Endothelial cell of umbilical vein (primary cell): Measurements from ENCODE around the gene PTPRD.

Experiments
- EZH2 ChIP-seq: IDR thresholded peaks from 2 replicates; pipeline ENCODE4 v1.6.1; 2012; ENCODE audit warnings: borderline replicate concordance, low read depth, mild to moderate bottlenecking, moderate library complexity, low read length, inconsistent platforms; ENCODE audit not compliant: severe bottlenecking
- FOS ChIP-seq: IDR thresholded peaks from 2 replicates; pipeline ENCODE4 v1.6.1; 2011; ENCODE audit warnings: mild to moderate bottlenecking, low read length, moderate library complexity, borderline replicate concordance; ENCODE audit not compliant: insufficient read depth
- JUN ChIP-seq: IDR thresholded peaks from 2 replicates; pipeline ENCODE4 v1.6.1; 2011; ENCODE audit warnings: borderline replicate concordance, low read depth; ENCODE audit not compliant: insufficient read length, insufficient read depth
- MAX ChIP-seq: IDR thresholded peaks from 2 replicates; pipeline ENCODE4 v1.6.1; 2011; ENCODE audit not compliant: insufficient read depth, insufficient read length
- POLR2A ChIP-seq: IDR thresholded peaks from 2 replicates; pipeline ENCODE4 v1.6.1; 2012; ENCODE audit warnings: low read depth, mild to moderate bottlenecking, control low read depth, low read length
- POLR2AphosphoS5 ChIP-seq: IDR thresholded peaks from 2 replicates; pipeline ENCODE4 v1.6.1; 2012; ENCODE audit warnings: low read depth, mild to moderate bottlenecking, control low read depth, low read length, moderate library complexity; ENCODE audit not compliant: insufficient read depth
- TF ChIP-seq, protein P1 (sequence below), 2 donors: IDR thresholded peaks; 1 replicate in 1 of 2; 2 replicates in 1 of 2; pipeline ENCODE4 v1.5.1; 2011; ENCODE audit warnings: low read length in 2 of 2, mild to moderate bottlenecking in 2 of 2, moderate library complexity in 2 of 2, control low read depth in 1 of 2, inconsistent platforms in 1 of 2, low read depth in 1 of 2; ENCODE audit not compliant: insufficient read depth in 1 of 2; ENCODE audit errors: extremely low read depth in 1 of 2

- TF ChIP-seq, protein P1, sequence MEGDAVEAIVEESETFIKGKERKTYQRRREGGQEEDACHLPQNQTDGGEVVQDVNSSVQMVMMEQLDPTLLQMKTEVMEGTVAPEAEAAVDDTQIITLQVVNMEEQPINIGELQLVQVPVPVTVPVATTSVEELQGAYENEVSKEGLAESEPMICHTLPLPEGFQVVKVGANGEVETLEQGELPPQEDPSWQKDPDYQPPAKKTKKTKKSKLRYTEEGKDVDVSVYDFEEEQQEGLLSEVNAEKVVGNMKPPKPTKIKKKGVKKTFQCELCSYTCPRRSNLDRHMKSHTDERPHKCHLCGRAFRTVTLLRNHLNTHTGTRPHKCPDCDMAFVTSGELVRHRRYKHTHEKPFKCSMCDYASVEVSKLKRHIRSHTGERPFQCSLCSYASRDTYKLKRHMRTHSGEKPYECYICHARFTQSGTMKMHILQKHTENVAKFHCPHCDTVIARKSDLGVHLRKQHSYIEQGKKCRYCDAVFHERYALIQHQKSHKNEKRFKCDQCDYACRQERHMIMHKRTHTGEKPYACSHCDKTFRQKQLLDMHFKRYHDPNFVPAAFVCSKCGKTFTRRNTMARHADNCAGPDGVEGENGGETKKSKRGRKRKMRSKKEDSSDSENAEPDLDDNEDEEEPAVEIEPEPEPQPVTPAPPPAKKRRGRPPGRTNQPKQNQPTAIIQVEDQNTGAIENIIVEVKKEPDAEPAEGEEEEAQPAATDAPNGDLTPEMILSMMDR (IDR thresholded peaks at IDR 0.05; ENCODE audit: extremely low read depth in 1 of 2, insufficient read depth in 1 of 2, low read depth in 1 of 2, low read length in 2 of 2) = no peak
- TF ChIP-seq FOS = no peak
- no peak for TF ChIP-seq POLR2AphosphoS5
- no peak for TF ChIP-seq POLR2A
- TF ChIP-seq MAX = no peak
- no peak for TF ChIP-seq JUN
- no peak for TF ChIP-seq EZH2
These were observed 169.5 kb downstream of the PTPRD start for GRCh38 chr9:10443181-10443867.
